Activated CD8-positive, alpha-beta memory T cell treated with anti-CD3 and anti-CD28 coated beads, Interleukin-2, amount 50 U/mL, for 1 hour (primary cell): Measurements from ENCODE around the gene TYK2.
"Not testable (repeated sequence)": the region's sequence is repeated elsewhere in the genome, so short reads cannot be mapped to it uniquely, and the experiment has no call there.

ENCODE experiments used
- DNase-seq: peaks from one replicate; pipeline ENCODE4 v3.0.0-alpha.2; 2020; ENCODE audit errors: extremely low read depth

The TYK2 gene

GRCh38 chr19:10380313-10381102 is at the start of gene TYK2:
TYK2 (minus strand) TSS chr19:10380572; CDS start chr19:10378406, 2,166 bp downstream.
- peak; percentile 82 for DNase-seq

- no peak for DNase-seq
Measured at GRCh38 chr19:10428996-10429381, 48.6 kb upstream of the TYK2 start.

GRCh38 chr19:10427169-10427568 is 46.8 kb upstream of the TYK2 start:
- DNase-seq: no peak

- no peak for DNase-seq
Measured at GRCh38 chr19:10424011-10424637, 43.8 kb upstream of the TYK2 start.

DNA sequence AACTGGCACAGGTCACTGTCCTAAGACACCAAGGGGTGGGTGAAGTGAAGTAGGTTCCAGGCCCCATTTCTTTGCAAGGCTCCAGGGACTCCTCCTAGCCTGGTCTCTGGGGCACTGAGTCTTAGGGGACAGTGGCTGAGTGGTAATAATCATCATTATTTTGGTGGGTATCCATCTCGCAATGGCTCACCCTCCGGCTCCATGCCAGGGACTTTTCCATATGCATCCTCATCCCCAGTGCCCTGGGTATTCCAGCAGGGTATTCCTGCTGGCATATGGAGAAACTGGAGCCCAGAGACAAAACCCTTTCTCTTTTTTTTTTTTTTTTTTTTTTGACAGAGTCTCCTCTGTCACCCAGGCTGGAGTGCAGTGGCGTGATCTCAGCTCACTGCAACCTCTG is 42.5 kb upstream of the TYK2 start:
- DNase-seq: no peak

DNA sequence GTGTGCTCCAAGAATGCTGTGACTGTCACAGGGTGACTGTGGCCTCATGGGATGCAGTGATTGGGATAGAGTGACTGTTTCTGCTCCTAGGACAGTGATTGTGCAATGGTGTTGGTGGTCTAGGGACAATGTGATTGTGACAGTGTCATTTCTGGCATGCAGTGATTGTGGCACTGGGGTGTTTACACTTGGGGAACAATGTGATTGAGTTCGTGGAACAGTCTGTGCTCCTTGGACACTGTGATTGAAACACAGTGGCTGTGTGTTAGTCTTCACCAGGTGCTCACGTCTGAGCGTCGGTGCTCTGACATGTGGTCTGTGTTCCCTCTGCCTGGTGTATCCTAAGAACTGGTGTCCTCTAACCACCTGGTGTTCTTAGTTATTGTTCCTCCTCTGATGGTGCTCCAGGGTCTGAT is 41.7 kb upstream of the TYK2 start:
- DNase-seq: no peak

DNA sequence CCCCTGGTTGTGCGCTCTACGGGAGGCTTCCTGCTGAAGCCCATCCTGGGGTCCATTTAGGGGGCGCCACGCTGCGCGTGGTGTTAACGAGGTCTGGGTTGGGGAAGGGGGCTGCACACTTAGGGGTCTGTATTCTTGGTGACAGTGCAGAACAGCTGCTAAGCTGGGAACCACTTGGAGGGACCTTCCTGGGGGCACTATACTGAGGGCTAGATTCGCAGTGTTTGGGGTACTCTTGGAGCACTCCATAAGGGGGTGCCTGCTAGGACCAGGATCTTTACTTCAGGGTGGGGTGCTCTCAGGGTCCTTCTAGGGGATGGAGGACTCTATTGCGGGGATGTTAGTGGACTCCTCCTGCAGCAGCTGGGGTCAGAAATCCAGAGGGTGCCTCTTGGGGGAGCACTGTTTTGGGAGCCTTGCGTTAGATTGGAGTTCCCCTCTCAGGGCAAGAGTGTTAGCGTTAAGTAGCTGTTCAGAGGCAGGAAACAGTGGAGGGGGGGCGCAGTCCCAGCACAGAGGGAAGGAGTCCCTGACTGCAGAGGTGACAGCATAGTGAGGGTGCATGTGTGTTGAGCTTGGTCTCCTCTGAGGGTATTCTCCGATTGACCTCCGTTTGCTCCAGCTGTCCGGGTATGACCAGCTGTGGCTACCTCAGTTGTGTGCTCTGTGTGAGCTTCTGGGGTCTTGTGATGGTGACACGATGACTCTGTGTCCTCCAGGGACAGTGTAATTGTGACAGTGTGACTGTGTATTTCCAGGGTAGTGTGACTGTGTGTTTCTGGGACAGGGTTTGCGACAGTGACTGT is 41.1 kb upstream of the TYK2 start:
- DNase-seq: no peak

- DNase-seq: no peak
Measured at GRCh38 chr19:10420444-10421239, 40.3 kb upstream of the TYK2 start, which contains the start of gene PDE4A. PDE4A (plus strand) TSS chr19:10420538; CDS start chr19:10420765, 227 bp downstream.

DNA sequence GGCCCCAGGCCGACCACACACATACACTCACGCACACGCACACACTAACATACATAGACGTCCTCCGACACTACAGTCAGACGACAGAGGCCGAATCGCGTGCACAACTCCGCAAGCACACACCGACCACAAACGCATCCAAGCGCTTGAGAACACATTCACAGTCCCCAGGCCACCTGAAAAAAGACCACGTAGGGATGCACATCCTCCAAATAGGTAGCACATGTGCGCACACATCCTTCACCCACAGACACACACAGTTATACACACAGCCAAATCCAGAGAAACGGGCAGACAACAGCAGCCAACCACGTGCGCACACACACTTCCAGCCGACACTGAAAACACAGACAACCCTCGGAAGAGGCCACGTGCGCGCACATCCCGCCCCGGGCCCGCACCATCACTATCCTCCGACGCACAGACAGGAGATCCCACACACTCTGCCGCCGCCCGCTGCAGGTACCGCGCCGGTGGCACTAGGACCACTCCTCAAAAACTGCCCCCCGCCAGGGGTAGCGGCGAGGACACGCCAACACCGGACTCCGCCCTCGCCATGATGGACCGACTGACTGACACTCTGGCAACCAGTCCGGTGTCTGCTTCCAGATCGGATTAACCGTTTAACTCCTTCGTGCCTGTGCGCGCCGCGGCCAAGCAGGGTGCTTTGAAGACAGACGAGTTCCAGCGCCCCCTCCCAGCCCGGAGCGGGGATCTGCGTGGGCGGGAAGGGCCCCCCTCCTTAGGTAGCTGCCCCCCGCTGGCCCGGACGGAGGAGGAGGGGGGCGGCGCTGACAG is 39.5 kb upstream of the TYK2 start:
- no peak for DNase-seq

DNA sequence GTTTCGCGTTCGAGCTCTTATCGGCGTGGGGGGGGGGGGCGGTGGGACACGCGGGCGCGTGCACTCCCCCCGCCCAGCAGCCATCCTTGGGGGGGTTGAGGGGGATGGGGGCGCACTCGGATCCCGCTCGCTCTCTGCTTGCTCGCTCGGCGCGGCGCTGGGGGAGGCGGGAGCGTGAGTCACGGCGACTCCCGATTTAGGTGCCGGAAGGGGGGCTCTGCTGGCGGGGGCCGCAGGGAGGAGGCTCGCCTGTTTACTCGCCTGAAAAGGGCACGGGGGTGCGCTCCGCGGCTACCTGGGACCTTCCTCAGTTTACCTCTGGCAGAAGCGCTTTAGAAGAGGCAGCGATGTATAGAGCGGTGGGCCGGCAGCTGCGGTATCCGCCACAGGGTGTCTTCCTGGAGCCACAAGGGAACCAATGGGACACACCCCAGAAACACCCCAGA is 38.9 kb upstream of the TYK2 start:
- DNase-seq: no peak

DNA sequence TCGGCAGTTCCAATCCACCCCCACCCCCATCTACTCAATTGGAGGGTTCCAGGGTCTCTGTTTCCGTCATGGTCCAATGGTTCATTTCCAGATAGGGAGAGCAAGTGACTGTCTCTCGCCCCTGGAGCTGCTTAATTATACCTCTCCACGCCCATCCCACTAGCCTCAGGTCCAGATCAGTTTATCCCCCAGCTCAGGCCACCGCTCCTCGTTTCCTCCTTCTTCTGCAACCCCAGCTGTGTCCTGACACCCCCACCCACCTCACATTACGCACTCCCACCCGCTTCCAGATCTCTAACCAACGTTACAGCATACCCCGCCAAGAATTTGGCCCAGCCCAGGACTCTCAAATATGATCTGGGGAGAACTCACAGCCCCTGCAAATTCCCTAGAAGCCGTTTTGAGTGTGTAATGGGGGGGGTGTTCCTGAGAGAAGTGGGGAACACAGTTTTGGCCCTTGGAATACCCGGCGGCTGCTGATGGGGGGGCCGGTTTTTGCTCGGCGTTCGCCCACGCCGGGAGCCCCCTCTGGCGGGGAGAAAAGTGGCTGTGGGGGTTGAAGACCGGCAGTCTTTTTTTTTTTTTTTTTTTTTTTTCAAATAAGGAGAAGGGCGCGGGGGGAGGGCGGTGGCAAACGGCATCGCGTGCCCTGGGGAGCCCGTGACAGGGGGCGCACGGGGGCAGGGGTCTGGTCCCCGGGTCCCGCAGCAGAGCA is 38.3 kb upstream of the TYK2 start:
- DNase-seq: no peak

DNA sequence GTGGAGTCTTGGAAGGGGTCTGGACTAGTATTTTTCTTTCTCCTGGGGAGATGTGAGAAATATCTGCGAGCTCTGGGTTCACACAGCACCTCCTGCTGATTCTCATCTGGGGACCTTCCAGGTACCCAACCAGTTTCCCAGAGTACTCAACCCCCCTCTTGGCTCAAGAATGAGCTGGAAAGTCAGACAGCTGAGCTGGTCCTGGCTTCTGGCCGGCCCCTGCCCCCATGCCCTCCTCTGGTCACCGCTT is 37.8 kb upstream of the TYK2 start:
- no peak for DNase-seq

- no peak for DNase-seq
Measured at GRCh38 chr19:10417541-10418234, 37.3 kb upstream of the TYK2 start.

DNA sequence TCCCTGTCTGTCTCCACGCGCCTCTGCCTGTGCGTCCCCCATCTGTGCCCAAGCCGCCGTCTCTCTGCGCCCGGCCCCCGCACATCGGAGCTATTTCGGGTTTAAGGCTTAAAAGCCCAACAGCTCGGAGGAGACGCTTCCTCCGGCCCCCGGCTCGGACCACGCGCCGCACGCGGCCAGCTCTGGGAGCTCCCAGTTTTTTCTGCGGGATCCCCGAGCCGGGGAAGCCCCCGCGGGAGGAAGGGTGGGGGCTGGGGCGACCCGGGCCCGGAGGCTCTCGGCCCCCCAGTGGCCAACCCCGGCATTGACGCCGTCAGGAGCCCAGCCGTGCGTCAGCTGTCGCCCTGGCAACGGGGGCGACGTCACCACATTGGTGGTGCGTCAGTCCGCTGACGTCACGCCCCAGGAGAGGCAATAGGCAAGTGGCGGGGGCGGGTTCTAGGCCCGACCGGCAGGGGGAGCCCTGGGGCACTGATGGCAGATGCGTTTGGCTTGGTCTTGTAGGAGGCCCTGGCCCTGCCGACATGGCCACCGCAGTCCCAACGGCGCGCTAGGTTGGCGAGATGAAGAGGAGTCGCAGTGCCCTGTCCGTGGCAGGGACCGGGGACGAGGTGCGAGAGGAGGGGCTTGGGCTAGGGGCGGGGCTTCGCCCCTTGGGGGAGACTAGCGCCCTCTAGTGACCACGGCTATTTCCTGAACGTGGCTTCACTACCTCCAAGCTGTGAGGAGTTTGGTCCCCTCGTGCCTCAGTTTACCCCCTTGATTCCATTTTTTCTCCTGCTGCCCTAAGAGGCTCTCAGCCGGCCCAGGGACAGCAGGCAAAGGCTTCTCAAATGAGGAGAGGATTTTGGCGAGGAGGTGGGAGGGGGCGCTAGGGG is 36.2 kb upstream of the TYK2 start:
- DNase-seq: peak; percentile 100

GRCh38 chr19:10416083-10416379 is 35.7 kb upstream of the TYK2 start:
- DNase-seq: no peak

- no peak for DNase-seq
Measured at GRCh38 chr19:10412257-10412977, 32.0 kb upstream of the TYK2 start.

DNA sequence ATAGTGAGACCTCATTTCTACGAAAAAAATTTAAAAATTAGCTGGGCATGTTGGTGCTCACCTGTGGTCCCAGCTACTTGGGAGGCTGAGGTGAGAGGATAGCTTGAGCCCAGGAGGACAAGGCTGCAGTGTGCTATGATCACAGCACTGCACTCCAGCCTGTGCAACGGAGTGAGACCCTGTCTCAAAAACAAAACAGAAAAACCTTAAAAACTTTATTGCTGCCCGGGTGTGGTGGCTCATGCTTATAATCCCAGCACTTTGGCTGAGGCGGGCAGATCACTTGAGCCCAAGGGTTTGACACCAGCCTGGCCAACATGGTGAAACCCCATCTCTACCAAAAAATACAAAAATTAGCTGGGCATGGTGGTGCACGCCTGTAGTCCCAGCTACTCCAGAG is 30.9 kb upstream of the TYK2 start:
- DNase-seq: not testable (repeated sequence)

DNA sequence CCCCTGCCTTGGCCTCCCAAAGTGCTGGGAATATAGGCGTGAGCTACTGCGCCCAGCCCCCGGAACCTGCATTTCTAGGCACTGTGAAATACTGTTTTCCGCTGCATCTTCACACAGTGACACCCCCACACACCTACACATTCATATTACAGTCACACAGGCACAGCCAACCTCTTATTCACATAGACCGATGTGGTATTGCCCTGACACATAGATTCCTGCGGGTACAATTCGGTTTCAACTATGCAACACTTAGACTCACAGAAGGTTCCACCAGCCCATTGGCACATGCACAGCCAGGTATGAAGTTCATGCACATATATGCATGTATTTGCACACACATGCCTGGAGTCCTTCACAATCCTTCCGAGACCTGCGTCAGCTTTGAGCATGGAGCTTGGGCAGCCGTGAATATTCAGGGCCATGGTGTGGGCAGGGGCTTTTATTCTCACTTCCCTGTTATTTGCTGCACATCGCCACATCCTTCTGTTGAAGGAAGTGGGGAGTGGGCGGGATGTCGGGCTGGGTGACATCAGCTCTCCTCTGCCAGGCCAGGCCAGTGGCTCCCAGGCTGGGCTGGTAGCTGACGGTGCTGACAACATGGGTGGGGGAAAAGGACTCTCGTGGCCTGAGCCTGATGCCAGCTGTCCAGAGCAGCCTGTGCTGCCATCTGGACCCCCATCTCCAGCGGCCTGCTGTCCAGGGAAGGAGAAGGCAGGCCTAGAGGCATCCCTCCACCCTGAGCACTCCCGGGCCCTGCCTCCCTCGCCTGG is 28.3 kb upstream of the TYK2 start:
- no peak for DNase-seq
